ENCODE results near the gene TNFAIP2.

The TNFAIP2 gene

GRCh38 chr14:103178521-103178920 lies 55.3 kb downstream of the TNFAIP2 start:
- in situ Hi-C loops (cut with HindIII; ENCODE audit: low sequenced_read_pairs) = no loop called here

- in situ Hi-C loops (cut with HindIII; ENCODE audit: low sequenced_read_pairs) = no loop called here
These were observed 55.8 kb downstream of the TNFAIP2 start for GRCh38 chr14:103179094-103179493.

GRCh38 chr14:103180331-103180730 lies 57.1 kb downstream of the TNFAIP2 start:
- in situ Hi-C loops (cut with HindIII; ENCODE audit: low sequenced_read_pairs) = no loop called here

- in situ Hi-C loops (cut with HindIII; ENCODE audit: low sequenced_read_pairs) = no loop called here
These were observed 60.8 kb downstream of the TNFAIP2 start for GRCh38 chr14:103184046-103184445.

GRCh38 chr14:103185051-103186029 lies 62.1 kb downstream of the TNFAIP2 start:
- in situ Hi-C loops (cut with HindIII; ENCODE audit: low sequenced_read_pairs) = no loop called here

- in situ Hi-C loops (cut with HindIII; ENCODE audit: low sequenced_read_pairs) = no loop called here
These were observed 63.1 kb downstream of the TNFAIP2 start for GRCh38 chr14:103186241-103186822.
